MV-4-11 (cell line): ENCODE measurements around the gene VPS4A.
"Not testable (repeated sequence)": the region's sequence is repeated elsewhere in the genome, so short reads cannot be mapped to it uniquely, and the experiment has no call there.

Experiments used
- DNase-seq: peaks from one replicate; lab custom pipeline; 2025; lab: John Stamatoyannopoulos, UW

The VPS4A gene

GRCh38 chr16:69327585-69328310 is 16.6 kb downstream of the VPS4A start:
- DNase-seq: no peak

GRCh38 chr16:69328854-69329316 is 17.7 kb downstream of the VPS4A start:
- no peak for DNase-seq

GRCh38 chr16:69329369-69330285 is 18.5 kb downstream of the VPS4A start:
- no peak for DNase-seq

- peak; percentile 86 for DNase-seq
Measured at GRCh38 chr16:69330286-69331109, 19.3 kb downstream of the VPS4A start, which contains the start of gene PDF. PDF (minus strand) TSS chr16:69330588; CDS start chr16:69330570, 18 bp downstream.

GRCh38 chr16:69334696-69335095 is 23.5 kb downstream of the VPS4A start:
- no peak for DNase-seq

GRCh38 chr16:69338557-69339288 is 27.6 kb downstream of the VPS4A start:
- DNase-seq: no peak

GRCh38 chr16:69339289-69340094 is 28.3 kb downstream of the VPS4A start, which contains the start of the genes COG8 and NIP7:
COG8 (minus strand) TSS chr16:69339564; CDS start chr16:69339552, 12 bp downstream.
NIP7 (plus strand) TSS chr16:69339772; CDS start chr16:69339830, 58 bp downstream.
- peak; percentile 99 for DNase-seq

GRCh38 chr16:69340095-69340644 is 29.0 kb downstream of the VPS4A start:
- DNase-seq: no peak

- no peak for DNase-seq
Measured at GRCh38 chr16:69344171-69344570, 33.0 kb downstream of the VPS4A start.

GRCh38 chr16:69345923-69346322 is 34.8 kb downstream of the VPS4A start:
- DNase-seq: peak; percentile 47

GRCh38 chr16:69346683-69347082 is 35.5 kb downstream of the VPS4A start:
- DNase-seq: no peak

GRCh38 chr16:69348222-69348621 is 37.1 kb downstream of the VPS4A start:
- no peak for DNase-seq

GRCh38 chr16:69349536-69349935 is 38.4 kb downstream of the VPS4A start:
- no peak for DNase-seq

GRCh38 chr16:69350536-69351133 is 39.5 kb downstream of the VPS4A start:
- DNase-seq: no peak

- no peak for DNase-seq
Measured at GRCh38 chr16:69351309-69352027, 40.3 kb downstream of the VPS4A start, which contains the start of gene TMED6. TMED6 (minus strand) TSS chr16:69351786; CDS start chr16:69351753, 33 bp downstream.

GRCh38 chr16:69360070-69360469 is 48.9 kb downstream of the VPS4A start:
- not testable (repeated sequence) for DNase-seq

- DNase-seq: no peak
Measured at GRCh38 chr16:69363281-69363717, 52.1 kb downstream of the VPS4A start.

GRCh38 chr16:69364088-69364487 is 52.9 kb downstream of the VPS4A start:
- DNase-seq: no peak

- DNase-seq: no peak
Measured at GRCh38 chr16:69365901-69366300, 54.8 kb downstream of the VPS4A start.
